Tibial nerve (tissue), 4 donors: ENCODE data around the gene IPMK. TPM values are rescaled to one million over a fixed set of nuclear protein-coding genes. Genes with fewer than 3 reads are reported as not detected.

Experiments used
- DNase-seq, 2 donors: peaks; one replicate each; pipeline ENCODE4 v3.0.0-alpha.2; 2019; ENCODE audit warnings: low spot score in 2 of 2
- H3K27ac ChIP-seq, 4 donors: fragments of 200-600 bp; sonication (generic) in 3 of 4; one replicate each; pipeline ENCODE4 v1.5.1; 2017 to 2019; ENCODE audit warnings: mild to moderate bottlenecking in 1 of 4
- H3K27me3 ChIP-seq, 2 donors: fragments of 200-600 bp; sonication (generic) in 1 of 2; one replicate each; pipeline versions ENCODE4 v1.5.1 to v1.6.0; 2017 to 2019
- H3K36me3 ChIP-seq, 3 donors: fragments of 200-600 bp; sonication (generic); one replicate each; pipeline ENCODE4 v1.5.1; 2018 to 2019
- H3K4me1 ChIP-seq, 4 donors: fragments of 200-600 bp; sonication (generic) in 3 of 4; one replicate each; pipeline ENCODE4 v1.5.1; 2017 to 2019
- H3K4me3 ChIP-seq, 4 donors: fragments of 200-600 bp; sonication (generic) in 3 of 4; one replicate each; pipeline ENCODE4 v1.5.1; 2017 to 2019; ENCODE audit warnings: mild to moderate bottlenecking in 1 of 4, moderate library complexity in 1 of 4
- H3K9me3 ChIP-seq, 4 donors: fragments of 200-600 bp; sonication (generic) in 3 of 4; one replicate each; pipeline ENCODE4 v1.5.1; 2017 to 2019
- EP300 ChIP-seq, 2 donors: sonication (generic); formaldehyde crosslinking; IDR thresholded peaks; one replicate each; pipeline ENCODE4 v1.6.1; 2017; ENCODE audit warnings: antibody characterized with exemption in 2 of 2, mild to moderate bottlenecking in 1 of 2
- POLR2A ChIP-seq, 2 donors: fragments of 450-650 bp; IDR thresholded peaks; one replicate each; pipeline ENCODE4 v1.6.1; 2017; ENCODE audit warnings: antibody characterized with exemption in 2 of 2, mild to moderate bottlenecking in 2 of 2, moderate library complexity in 2 of 2
- WGBS, 2 donors: methylation state at CpG; one replicate each; pipeline ENCODE4 v1.1.5; 2018; 5-methylcytosine and 5-hydroxymethylcytosine counted together
- total RNA-seq, 4 donors: library from RNA; depleted of rRNA; stranded (reverse); fragments of >200 nt; gene quantifications; one replicate each; pipeline ENCODE4 v1.1.0, GENCODE V29; 2016
- TF ChIP-seq, protein P1 (sequence below), 5 experiments: fragments of 200-600 bp in 3 of 5; fragments of 450-650 bp in 2 of 5; sonication (generic) in 3 of 5; IDR thresholded peaks; one replicate each; pipeline ENCODE4 v1.5.1; 2016 to 2019; ENCODE audit warnings: antibody characterized with exemption in 5 of 5, mild to moderate bottlenecking in 3 of 5, moderate library complexity in 2 of 5

Gene IPMK
- total RNA-seq, 4 donors from 2014 or later: 4.5 to 6.5 (median 4.8) TPM

DNA sequence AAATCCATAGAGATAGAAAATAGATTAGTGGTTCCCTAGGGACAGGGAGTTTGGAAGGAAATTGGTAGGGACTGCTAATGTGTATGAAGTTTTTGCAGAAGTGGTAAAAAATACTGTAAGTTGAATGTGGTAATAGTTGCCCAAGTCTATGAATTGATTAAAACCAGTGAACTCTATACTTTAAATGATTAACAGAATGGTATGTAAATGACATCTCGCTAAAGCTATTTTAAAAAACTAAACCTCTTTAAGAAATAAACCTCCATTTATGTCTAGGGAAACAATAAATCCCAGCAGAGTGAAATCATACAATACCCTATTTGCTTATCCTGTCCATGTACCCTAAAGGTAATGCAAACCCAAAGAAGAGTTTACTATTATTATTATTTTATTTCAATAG lies 61.4 kb downstream of the IPMK start:
- Histone ChIP-seq H3K4me1 (no peaks in the 10 kb centered on the region), H3K4me3 (no peak overlapping the region), H3K36me3 (peaks cover 0 to 14% (median 0%) of the 10 kb centered on the region in 3 donors), H3K9me3 (peaks cover 0 to 3% (median 0%) of the 10 kb centered on the region in 4 donors), H3K27me3 (no peaks in the 10 kb centered on the region), H3K27ac (no peak overlapping the region)
- 100% methylated on average over 1 of the region's 1 CpG for WGBS, 2 donors
- TF ChIP-seq EP300 (IDR thresholded peaks at IDR 0.05) (no peak), POLR2A (IDR thresholded peaks at IDR 0.05) (no peak)
- TF ChIP-seq, protein P1, sequence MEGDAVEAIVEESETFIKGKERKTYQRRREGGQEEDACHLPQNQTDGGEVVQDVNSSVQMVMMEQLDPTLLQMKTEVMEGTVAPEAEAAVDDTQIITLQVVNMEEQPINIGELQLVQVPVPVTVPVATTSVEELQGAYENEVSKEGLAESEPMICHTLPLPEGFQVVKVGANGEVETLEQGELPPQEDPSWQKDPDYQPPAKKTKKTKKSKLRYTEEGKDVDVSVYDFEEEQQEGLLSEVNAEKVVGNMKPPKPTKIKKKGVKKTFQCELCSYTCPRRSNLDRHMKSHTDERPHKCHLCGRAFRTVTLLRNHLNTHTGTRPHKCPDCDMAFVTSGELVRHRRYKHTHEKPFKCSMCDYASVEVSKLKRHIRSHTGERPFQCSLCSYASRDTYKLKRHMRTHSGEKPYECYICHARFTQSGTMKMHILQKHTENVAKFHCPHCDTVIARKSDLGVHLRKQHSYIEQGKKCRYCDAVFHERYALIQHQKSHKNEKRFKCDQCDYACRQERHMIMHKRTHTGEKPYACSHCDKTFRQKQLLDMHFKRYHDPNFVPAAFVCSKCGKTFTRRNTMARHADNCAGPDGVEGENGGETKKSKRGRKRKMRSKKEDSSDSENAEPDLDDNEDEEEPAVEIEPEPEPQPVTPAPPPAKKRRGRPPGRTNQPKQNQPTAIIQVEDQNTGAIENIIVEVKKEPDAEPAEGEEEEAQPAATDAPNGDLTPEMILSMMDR (IDR thresholded peaks at IDR 0.05): no peak
- no peak for DNase-seq

DNA sequence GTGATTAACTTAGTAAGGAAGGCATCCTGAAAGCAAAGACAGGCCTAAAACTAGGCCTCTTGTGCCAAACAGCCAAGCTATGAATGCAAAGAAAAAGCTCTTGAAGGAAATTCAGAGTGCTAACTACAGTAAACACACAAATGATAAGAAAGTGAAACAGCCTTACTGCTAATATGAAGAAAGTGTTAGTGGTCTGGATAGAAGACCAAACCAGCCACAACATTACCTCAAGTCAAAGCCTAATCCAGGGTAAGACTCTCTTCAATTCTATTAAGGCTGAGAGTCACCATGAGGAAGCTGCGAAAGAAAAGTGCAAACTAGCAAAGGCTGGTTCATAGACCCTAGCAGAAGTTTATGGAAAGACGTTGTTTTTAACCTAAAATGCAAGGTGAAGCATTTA lies 66.0 kb downstream of the IPMK start:
- peaks cover 0 to 9% (median 0%) of the 10 kb centered on the region in 3 donors for H3K36me3 ChIP-seq
- no peaks in the 10 kb centered on the region for H3K4me1 ChIP-seq
- no peaks in the 10 kb centered on the region for H3K27me3 ChIP-seq
- H3K27ac ChIP-seq: no peak overlapping the region
- no peak for DNase-seq
- H3K4me3 ChIP-seq: no peak overlapping the region
- TF ChIP-seq EP300 (IDR thresholded peaks at IDR 0.05) (no peak), POLR2A (IDR thresholded peaks at IDR 0.05) (no peak)
- TF ChIP-seq, protein P1 (IDR thresholded peaks at IDR 0.05): no peak
- 91 to 98% methylated on average over 2 of the region's 2 CpGs for WGBS, 2 donors
- H3K9me3 ChIP-seq: no peaks in the 10 kb centered on the region

DNA sequence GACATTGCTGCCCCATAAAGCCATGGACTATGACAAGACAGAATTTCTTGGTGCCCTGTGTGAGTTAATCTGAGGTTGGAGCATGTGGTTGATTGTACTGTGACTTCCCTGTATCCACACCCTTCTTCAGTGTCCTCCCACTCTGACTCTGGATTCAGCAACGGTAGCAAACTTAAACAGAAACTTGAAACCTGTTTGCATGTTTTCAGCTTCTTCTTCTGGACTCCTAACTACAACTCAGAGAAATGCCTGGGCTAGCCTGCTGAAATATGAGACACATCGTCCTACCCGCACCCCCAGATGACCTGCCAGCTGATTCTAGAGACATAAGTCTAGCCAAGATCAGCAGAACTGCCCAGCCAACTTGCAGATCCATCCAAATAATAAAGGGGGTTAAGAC lies 78.4 kb downstream of the IPMK start:
- Histone ChIP-seq H3K4me1 (peaks cover 0 to 9% (median 0%) of the 10 kb centered on the region in 4 donors), H3K36me3 (no peaks in the 10 kb centered on the region), H3K4me3 (no peak overlapping the region), H3K27ac (no peak overlapping the region), H3K9me3 (no peaks in the 10 kb centered on the region), H3K27me3 (no peaks in the 10 kb centered on the region)
- TF ChIP-seq POLR2A (IDR thresholded peaks at IDR 0.05): no peak
- TF ChIP-seq, protein P1 (IDR thresholded peaks at IDR 0.05): no peak
- no peak for TF ChIP-seq EP300 (IDR thresholded peaks at IDR 0.05)
- 24 to 40% methylated on average over 3 of the region's 3 CpGs for WGBS, 2 donors
- no peak for DNase-seq

DNA sequence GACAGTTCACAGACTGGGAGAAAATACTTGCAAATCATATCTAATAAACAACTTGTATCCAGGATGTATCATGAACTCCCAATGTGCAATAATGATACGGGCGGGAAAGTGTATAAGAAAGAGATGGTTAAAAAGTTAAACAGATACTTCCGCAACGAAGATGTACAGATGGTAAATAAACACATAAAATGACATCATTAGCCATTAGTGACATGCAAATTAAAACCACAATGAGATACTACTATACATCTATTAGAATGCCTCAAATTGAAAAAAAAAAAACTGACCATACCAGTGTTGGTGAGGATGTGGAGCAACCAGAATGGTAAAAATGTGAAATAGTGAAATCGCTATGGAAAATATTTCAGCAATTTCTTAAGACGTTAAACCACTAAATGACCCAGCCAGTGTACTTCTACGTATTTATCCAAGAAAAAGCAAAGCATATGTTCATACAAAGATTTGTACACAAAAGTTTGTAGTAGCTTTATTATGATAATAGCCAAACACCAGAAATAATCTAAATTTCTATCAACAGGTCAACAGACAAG lies 83.5 kb downstream of the IPMK start:
- Histone ChIP-seq H3K4me1 (peaks cover 0 to 4% (median 0%) of the 10 kb centered on the region in 4 donors), H3K27me3 (no peaks in the 10 kb centered on the region), H3K9me3 (no peaks in the 10 kb centered on the region), H3K36me3 (no peaks in the 10 kb centered on the region), H3K4me3 (no peak overlapping the region), H3K27ac (no peak overlapping the region)
- TF ChIP-seq POLR2A (IDR thresholded peaks at IDR 0.05) (no peak), EP300 (IDR thresholded peaks at IDR 0.05) (no peak)
- TF ChIP-seq, protein P1 (IDR thresholded peaks at IDR 0.05): no peak
- WGBS, 2 donors: 66 to 85% methylated on average over 7 of the region's 7 CpGs
- no peak for DNase-seq

DNA sequence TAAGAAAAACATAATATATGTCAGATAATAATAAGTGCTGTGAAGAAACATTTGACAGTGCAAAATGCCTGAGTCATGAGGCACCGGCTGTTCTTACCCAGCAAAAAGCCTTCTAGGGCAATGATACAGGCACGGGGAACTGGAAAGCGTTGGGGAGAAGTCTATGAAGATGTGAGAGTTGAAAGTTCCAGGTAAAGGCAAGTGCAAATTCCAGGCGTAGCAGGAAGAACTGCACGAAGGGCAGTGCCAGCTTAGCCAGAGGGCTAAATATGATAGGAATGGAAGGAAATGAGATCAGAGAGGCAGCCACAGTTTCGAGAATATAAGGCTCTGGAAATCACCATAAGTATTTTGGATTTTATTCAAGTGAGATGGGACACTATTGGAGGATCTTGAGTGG lies 87.0 kb downstream of the IPMK start:
- no peaks in the 10 kb centered on the region for H3K4me1 ChIP-seq
- no peak overlapping the region for H3K27ac ChIP-seq
- H3K9me3 ChIP-seq: no peaks in the 10 kb centered on the region
- TF ChIP-seq EP300 (IDR thresholded peaks at IDR 0.05) (no peak), POLR2A (IDR thresholded peaks at IDR 0.05) (no peak)
- TF ChIP-seq, protein P1 (IDR thresholded peaks at IDR 0.05): no peak
- no peaks in the 10 kb centered on the region for H3K36me3 ChIP-seq
- WGBS, 2 donors: 75 to 76% methylated on average over 6 of the region's 6 CpGs
- DNase-seq: no peak
- H3K4me3 ChIP-seq: no peak overlapping the region
- no peaks in the 10 kb centered on the region for H3K27me3 ChIP-seq
